Kidney epithelial cell (primary cell): ENCODE results near the gene HES6. TPM values are rescaled to one million over a fixed set of nuclear protein-coding genes. Genes with fewer than 3 reads are reported as not detected.

Source experiments
- DNase-seq: peaks from one replicate; pipeline ENCODE4 v3.0.0-alpha.2; 2010; ENCODE audit warnings: low read depth
- H3K27me3 ChIP-seq: 2 replicates; pipeline ENCODE4 v1.6.0; 2011; ENCODE audit warnings: low read length; ENCODE audit not compliant: control insufficient read depth, insufficient read depth
- H3K36me3 ChIP-seq: 2 replicates; pipeline ENCODE4 v1.5.1; 2011; ENCODE audit warnings: low read length; ENCODE audit not compliant: control insufficient read depth, insufficient read depth
- H3K4me3 ChIP-seq: 2 replicates; pipeline ENCODE4 v1.5.1; 2011; ENCODE audit warnings: low read depth, mild to moderate bottlenecking, control low read depth, low read length
- total RNA-seq: library from RNA; depleted of rRNA; stranded (reverse); fragments of >200 nt; gene quantifications from 2 replicates; pipeline ENCODE4 v1.2.3, GENCODE V29; 2015
- TF ChIP-seq, protein P1 (sequence below): IDR thresholded peaks from 2 replicates; pipeline ENCODE4 v1.5.1; 2011; ENCODE audit warnings: mild to moderate bottlenecking, moderate library complexity, low read length, control low read depth, inconsistent platforms; ENCODE audit not compliant: insufficient read depth, poor library complexity, severe bottlenecking

The HES6 gene
- total RNA-seq, 1 donor from 2014 or later: 50.1 TPM

DNA sequence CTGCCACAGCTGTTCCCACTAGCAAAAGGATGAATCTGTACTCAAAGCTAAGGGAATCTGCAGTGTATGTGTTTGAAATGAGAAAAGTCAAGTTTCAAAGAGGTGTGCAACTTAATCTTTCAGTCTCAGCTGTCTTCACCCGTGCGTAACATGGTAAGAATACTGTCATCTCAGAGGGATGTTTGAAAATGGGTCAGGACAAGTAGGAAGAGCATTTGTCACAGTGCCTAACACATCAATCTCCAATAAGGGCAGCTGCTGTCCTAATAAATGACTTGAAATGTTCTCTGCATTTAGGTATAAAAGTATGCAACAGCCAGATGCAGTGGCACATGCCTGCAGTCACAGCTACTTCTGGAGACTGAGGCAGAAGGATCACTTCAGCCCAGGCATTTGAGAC lies 49.4 kb downstream of the HES6 start:
- no peaks in the 10 kb centered on the region for H3K36me3 ChIP-seq
- TF ChIP-seq, protein P1, sequence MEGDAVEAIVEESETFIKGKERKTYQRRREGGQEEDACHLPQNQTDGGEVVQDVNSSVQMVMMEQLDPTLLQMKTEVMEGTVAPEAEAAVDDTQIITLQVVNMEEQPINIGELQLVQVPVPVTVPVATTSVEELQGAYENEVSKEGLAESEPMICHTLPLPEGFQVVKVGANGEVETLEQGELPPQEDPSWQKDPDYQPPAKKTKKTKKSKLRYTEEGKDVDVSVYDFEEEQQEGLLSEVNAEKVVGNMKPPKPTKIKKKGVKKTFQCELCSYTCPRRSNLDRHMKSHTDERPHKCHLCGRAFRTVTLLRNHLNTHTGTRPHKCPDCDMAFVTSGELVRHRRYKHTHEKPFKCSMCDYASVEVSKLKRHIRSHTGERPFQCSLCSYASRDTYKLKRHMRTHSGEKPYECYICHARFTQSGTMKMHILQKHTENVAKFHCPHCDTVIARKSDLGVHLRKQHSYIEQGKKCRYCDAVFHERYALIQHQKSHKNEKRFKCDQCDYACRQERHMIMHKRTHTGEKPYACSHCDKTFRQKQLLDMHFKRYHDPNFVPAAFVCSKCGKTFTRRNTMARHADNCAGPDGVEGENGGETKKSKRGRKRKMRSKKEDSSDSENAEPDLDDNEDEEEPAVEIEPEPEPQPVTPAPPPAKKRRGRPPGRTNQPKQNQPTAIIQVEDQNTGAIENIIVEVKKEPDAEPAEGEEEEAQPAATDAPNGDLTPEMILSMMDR: no peak
- no peaks in the 10 kb centered on the region for H3K27me3 ChIP-seq
- DNase-seq: no peak
- H3K4me3 ChIP-seq: no peak overlapping the region

Other genes starting within 250 kb of the HES6 start
- gene SCLY, start 179.0 kb downstream of the HES6 start, total RNA-seq: 24.9 and 32.1 TPM in 2 replicates
- gene ESPNL, start 139.7 kb downstream of the HES6 start, total RNA-seq: 3.5 and 3.8 TPM in 2 replicates
- gene KLHL30, start 101.4 kb downstream of the HES6 start, total RNA-seq: 1.2 and 2.4 TPM in 2 replicates
- gene ERFE, start 81.1 kb downstream of the HES6 start, total RNA-seq: 106 and 113 TPM in 2 replicates
- gene ILKAP, start 36.3 kb downstream of the HES6 start, total RNA-seq: 26.5 and 29.5 TPM in 2 replicates
- 3.3 and 5.3 TPM in 2 replicates for gene PER2, start 48.6 kb upstream of the HES6 start, total RNA-seq
- 9.4 and 11.4 TPM in 2 replicates for gene TRAF3IP1, start 80.5 kb upstream of the HES6 start, total RNA-seq
- gene ASB1, start 186.9 kb upstream of the HES6 start, total RNA-seq: 23.0 and 44.9 TPM in 2 replicates